HEK293T (cell line): ENCODE data around the gene RNF180.

Source experiments
- L3MBTL2 ChIP-seq: fragments of 450-650 bp; conservative IDR thresholded peaks from 2 replicates; pipeline ENCODE4 v1.6.1; 2016; ENCODE audit warnings: mild to moderate bottlenecking
- ZNF384 ChIP-seq: fragments of 450-650 bp; IDR thresholded peaks from 2 replicates; pipeline ENCODE4 v1.6.1; 2016

DNA sequence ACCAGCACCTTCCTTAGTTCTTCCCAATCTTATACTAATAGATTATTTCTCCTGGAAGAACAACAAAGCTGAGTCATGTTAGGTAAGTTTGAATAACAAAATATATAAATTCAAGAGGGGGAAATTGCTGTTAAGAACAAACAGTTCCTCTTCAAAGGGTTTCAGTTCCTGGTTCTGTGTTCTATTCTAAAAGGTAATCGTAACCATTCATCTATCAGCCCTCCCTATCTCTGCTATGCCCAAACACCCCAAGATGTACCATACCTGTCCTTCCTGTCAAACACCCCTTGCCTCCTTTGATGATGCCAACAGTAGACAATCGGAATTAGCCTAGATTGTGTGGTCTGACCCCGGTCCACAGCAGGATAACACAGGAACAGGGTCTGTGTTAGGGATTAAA lies 4.2 kb upstream of the RNF180 start:
- no peak for TF ChIP-seq L3MBTL2
- no peak for TF ChIP-seq ZNF384
